Measurements from ENCODE around the gene ELMO2. TPM values are rescaled to one million over a fixed set of nuclear protein-coding genes. Genes with fewer than 3 reads are reported as not detected.

Gene ELMO2
- total RNA-seq, 2 donors from 2014 or later = 35.0 to 37.6 TPM

DNA sequence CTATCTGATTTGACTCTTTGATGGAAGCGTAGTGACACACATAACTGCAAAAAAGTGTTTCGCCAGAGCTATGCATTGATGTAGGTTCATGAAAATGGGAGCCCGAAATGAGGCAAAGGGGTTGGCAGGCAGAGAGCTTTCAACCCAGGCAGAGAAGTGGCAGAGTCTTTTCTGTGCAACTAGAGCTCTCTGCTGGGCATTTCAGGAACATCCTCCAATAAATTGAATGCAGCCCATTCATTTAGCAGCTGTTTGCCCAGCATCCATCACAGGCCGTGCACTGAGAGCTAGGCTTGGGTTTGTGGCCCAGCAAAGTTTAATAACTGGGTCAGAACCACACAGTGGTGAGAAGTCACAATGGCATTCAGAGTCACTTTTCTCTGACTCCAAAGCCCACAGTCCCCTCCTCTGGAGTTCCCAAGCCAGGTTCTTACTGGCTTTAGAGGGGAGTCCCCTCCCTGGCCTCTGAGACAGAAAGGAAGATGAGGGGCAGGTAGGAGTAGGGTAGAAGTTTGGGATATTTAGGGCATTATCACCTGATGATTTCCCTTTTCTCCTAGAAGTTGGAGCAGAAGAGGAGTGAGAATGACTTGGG lies 31.8 kb upstream of the ELMO2 start:
- H3K27me3 ChIP-seq = no peaks in the 10 kb centered on the region
- no peaks in the 10 kb centered on the region for H3K4me1 ChIP-seq
- TF ChIP-seq, protein P1, sequence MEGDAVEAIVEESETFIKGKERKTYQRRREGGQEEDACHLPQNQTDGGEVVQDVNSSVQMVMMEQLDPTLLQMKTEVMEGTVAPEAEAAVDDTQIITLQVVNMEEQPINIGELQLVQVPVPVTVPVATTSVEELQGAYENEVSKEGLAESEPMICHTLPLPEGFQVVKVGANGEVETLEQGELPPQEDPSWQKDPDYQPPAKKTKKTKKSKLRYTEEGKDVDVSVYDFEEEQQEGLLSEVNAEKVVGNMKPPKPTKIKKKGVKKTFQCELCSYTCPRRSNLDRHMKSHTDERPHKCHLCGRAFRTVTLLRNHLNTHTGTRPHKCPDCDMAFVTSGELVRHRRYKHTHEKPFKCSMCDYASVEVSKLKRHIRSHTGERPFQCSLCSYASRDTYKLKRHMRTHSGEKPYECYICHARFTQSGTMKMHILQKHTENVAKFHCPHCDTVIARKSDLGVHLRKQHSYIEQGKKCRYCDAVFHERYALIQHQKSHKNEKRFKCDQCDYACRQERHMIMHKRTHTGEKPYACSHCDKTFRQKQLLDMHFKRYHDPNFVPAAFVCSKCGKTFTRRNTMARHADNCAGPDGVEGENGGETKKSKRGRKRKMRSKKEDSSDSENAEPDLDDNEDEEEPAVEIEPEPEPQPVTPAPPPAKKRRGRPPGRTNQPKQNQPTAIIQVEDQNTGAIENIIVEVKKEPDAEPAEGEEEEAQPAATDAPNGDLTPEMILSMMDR (IDR thresholded peaks at IDR 0.05) = peak in 4 of 7 experiments; percentile 15 to 37 (median 29)
- TF ChIP-seq POLR2A (IDR thresholded peaks at IDR 0.05) = no peak
- H3K9me3 ChIP-seq = no peaks in the 10 kb centered on the region
- 56 to 69% methylated on average over 4 of the region's 4 CpGs for WGBS, 2 donors
- H3K4me3 ChIP-seq = no peak overlapping the region
- DNase-seq (peak in 1 of 4 donors; percentile 7), ATAC-seq (no peak)
- intact Hi-C loops (cut with DNase I) = no loop called here
- H3K36me3 ChIP-seq (replicated peaks in 1 of 2; ENCODE audit: insufficient read depth in 1 of 2, low read depth in 2 of 2) = no peaks in the 10 kb centered on the region
- H3K27ac ChIP-seq = no peak overlapping the region

DNA sequence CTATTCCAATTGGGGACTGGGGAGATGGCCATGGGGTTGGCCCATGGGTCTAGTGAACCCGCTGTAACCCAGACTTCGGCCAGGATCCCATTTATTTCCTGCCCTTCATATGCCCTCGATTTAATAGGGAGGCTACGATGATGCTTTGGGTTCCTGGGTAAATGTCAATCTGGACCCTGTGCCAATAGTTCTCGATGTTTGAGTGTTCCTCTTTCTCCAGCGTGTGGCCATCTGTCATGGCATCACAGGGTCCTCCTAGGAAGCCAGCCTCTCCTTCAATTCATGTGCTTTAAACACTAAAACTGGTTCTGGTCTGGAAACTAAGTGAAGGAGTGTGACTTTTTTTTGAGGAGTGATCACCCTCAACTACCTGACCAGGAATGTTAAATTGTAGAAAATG lies 28.7 kb upstream of the ELMO2 start:
- Histone ChIP-seq H3K36me3 (replicated peaks in 1 of 2; ENCODE audit: insufficient read depth in 1 of 2, low read depth in 2 of 2) (no peaks in the 10 kb centered on the region), H3K4me1 (no peaks in the 10 kb centered on the region), H3K9me3 (no peaks in the 10 kb centered on the region), H3K4me3 (no peak overlapping the region), H3K27me3 (no peaks in the 10 kb centered on the region), H3K27ac (no peak overlapping the region)
- TF ChIP-seq, protein P1 (IDR thresholded peaks at IDR 0.05) = no peak
- TF ChIP-seq POLR2A (IDR thresholded peaks at IDR 0.05) = no peak
- DNase-seq = no peak
- WGBS, 2 donors = 84 to 89% methylated on average over 6 of the region's 6 CpGs
- ATAC-seq = no peak
- intact Hi-C loops (cut with DNase I) = no loop called here

- no peaks in the 10 kb centered on the region for H3K4me1 ChIP-seq
- no peaks in the 10 kb centered on the region for H3K36me3 ChIP-seq (replicated peaks in 1 of 2; ENCODE audit: insufficient read depth in 1 of 2, low read depth in 2 of 2)
- H3K27me3 ChIP-seq = peaks cover 0 to 4% of the 10 kb centered on the region in 2 donors
- H3K4me3 ChIP-seq = no peak overlapping the region
- DNase-seq = no peak
- H3K27ac ChIP-seq = no peak overlapping the region
- intact Hi-C loops (cut with DNase I) = no loop called here
- TF ChIP-seq POLR2A (IDR thresholded peaks at IDR 0.05) = no peak
- TF ChIP-seq, protein P1 (IDR thresholded peaks at IDR 0.05) = no peak
- no peaks in the 10 kb centered on the region for H3K9me3 ChIP-seq
- ATAC-seq = no peak
These were observed 28.2 kb upstream of the ELMO2 start for GRCh38 chr20:46434597-46434996.

- intact Hi-C loops (cut with DNase I) = no loop called here
- no peaks in the 10 kb centered on the region for H3K4me1 ChIP-seq
- H3K27me3 ChIP-seq = peaks cover 0 to 6% of the 10 kb centered on the region in 2 donors
- no peaks in the 10 kb centered on the region for H3K9me3 ChIP-seq
- ATAC-seq (no peak), DNase-seq (no peak)
- no peak overlapping the region for H3K27ac ChIP-seq
- 78 to 80% methylated on average over 8 of the region's 8 CpGs for WGBS, 2 donors
- TF ChIP-seq, protein P1 (IDR thresholded peaks at IDR 0.05) = no peak
- no peak for TF ChIP-seq POLR2A (IDR thresholded peaks at IDR 0.05)
- no peak overlapping the region for H3K4me3 ChIP-seq
- no peaks in the 10 kb centered on the region for H3K36me3 ChIP-seq (replicated peaks in 1 of 2; ENCODE audit: insufficient read depth in 1 of 2, low read depth in 2 of 2)
These were observed 26.6 kb upstream of the ELMO2 start for GRCh38 chr20:46433051-46433450.
